ENCODE measurements around the gene COPS7B. TPM values are rescaled to one million over a fixed set of nuclear protein-coding genes. Genes with fewer than 3 reads are reported as not detected.

The COPS7B gene
- total RNA-seq, 1 donor from 2014 or later, result 54.5 TPM

GRCh38 chr2:231751042-231751815, 35.0 kb upstream of the COPS7B start:
- Mint-ChIP-seq H3K27ac (no peak overlapping the region), H3K4me3 (no peak overlapping the region), H3K4me1 (peaks cover 11% of the 10 kb centered on the region), H3K27me3 (no peaks in the 10 kb centered on the region), H3K9me3 (no peaks in the 10 kb centered on the region), H3K36me3 (ENCODE audit: low read depth) (no peaks in the 10 kb centered on the region)
- DNase-seq (no peak), ATAC-seq (ENCODE audit: low read depth) (no peak)
- CTCF ChIA-PET, result no interaction called here
- no peak for TF ChIP-seq CTCF (IDR thresholded peaks at IDR 0.05)
- POLR2A ChIA-PET, result no interaction called here
- intact Hi-C loops (cut with micrococcal nuclease), result no loop called here

- H3K9me3 Mint-ChIP-seq, result no peaks in the 10 kb centered on the region
- H3K27me3 Mint-ChIP-seq, result no peaks in the 10 kb centered on the region
- ChIA-PET POLR2A (no interaction called here), CTCF (no interaction called here)
- H3K4me3 Mint-ChIP-seq, result no peak overlapping the region
- H3K27ac Mint-ChIP-seq, result no peak overlapping the region
- no peaks in the 10 kb centered on the region for H3K36me3 Mint-ChIP-seq (ENCODE audit: low read depth)
- no peak for ATAC-seq (ENCODE audit: low read depth)
- no peak for DNase-seq
- TF ChIP-seq CTCF (IDR thresholded peaks at IDR 0.05), result no peak
- intact Hi-C loops (cut with micrococcal nuclease), result no loop called here
- H3K4me1 Mint-ChIP-seq, result peaks cover 11% of the 10 kb centered on the region
Measured at GRCh38 chr2:231752061-231752460, 34.2 kb upstream of the COPS7B start.

- no peaks in the 10 kb centered on the region for H3K9me3 Mint-ChIP-seq
- ATAC-seq (ENCODE audit: low read depth) (no peak), DNase-seq (no peak)
- H3K4me3 Mint-ChIP-seq, result no peak overlapping the region
- H3K27ac Mint-ChIP-seq, result no peak overlapping the region
- TF ChIP-seq CTCF (IDR thresholded peaks at IDR 0.05), result no peak
- intact Hi-C loops (cut with micrococcal nuclease), result no loop called here
- H3K4me1 Mint-ChIP-seq, result peaks cover 2% of the 10 kb centered on the region
- no peaks in the 10 kb centered on the region for H3K27me3 Mint-ChIP-seq
- H3K36me3 Mint-ChIP-seq (ENCODE audit: low read depth), result peaks cover 3% of the 10 kb centered on the region
- CTCF ChIA-PET, result no interaction called here
- POLR2A ChIA-PET, result no interaction called here
Measured at GRCh38 chr2:231761735-231762134, 24.5 kb upstream of the COPS7B start.

GRCh38 chr2:231764124-231764523, 22.1 kb upstream of the COPS7B start:
- peaks cover 4% of the 10 kb centered on the region for H3K4me1 Mint-ChIP-seq

GRCh38 chr2:231764760-231765159, 21.5 kb upstream of the COPS7B start:
- no peak for TF ChIP-seq CTCF (IDR thresholded peaks at IDR 0.05)
- Mint-ChIP-seq H3K4me1 (peaks cover 7% of the 10 kb centered on the region), H3K9me3 (no peaks in the 10 kb centered on the region), H3K36me3 (ENCODE audit: low read depth) (peaks cover 3% of the 10 kb centered on the region), H3K27me3 (no peaks in the 10 kb centered on the region), H3K27ac (no peak overlapping the region), H3K4me3 (no peak overlapping the region)
- DNase-seq, result no peak
- ChIA-PET CTCF (no interaction called here), POLR2A (no interaction called here)
- intact Hi-C loops (cut with micrococcal nuclease), result no loop called here
- no peak for ATAC-seq (ENCODE audit: low read depth)

More at GRCh38 chr2:231764124-231764523, 22.1 kb upstream of the COPS7B start:
- no peak overlapping the region for H3K27ac Mint-ChIP-seq
- DNase-seq (no peak), ATAC-seq (ENCODE audit: low read depth) (no peak)
- intact Hi-C loops (cut with micrococcal nuclease), result no loop called here
- POLR2A ChIA-PET, result no interaction called here
- CTCF ChIA-PET, result interaction anchor here (1.0 kb wide), 1 partner anchor 201 kb away, joined by 4 read pairs; no protein-coding TSS in a partner anchor
- H3K27me3 Mint-ChIP-seq, result no peaks in the 10 kb centered on the region
- TF ChIP-seq CTCF (IDR thresholded peaks at IDR 0.05), result no peak
- H3K4me3 Mint-ChIP-seq, result no peak overlapping the region
- no peaks in the 10 kb centered on the region for H3K9me3 Mint-ChIP-seq
- peaks cover 3% of the 10 kb centered on the region for H3K36me3 Mint-ChIP-seq (ENCODE audit: low read depth)
